ENCODE measurements around the gene MYCBPAP. TPM values are rescaled to one million over a fixed set of nuclear protein-coding genes. Genes with fewer than 3 reads are reported as not detected.
"Not testable (repeated sequence)": the region's sequence is repeated elsewhere in the genome, so short reads cannot be mapped to it uniquely, and the experiment has no call there.

Gene MYCBPAP
- total RNA-seq, 1 experiment from 2014 or later: not detected

DNA sequence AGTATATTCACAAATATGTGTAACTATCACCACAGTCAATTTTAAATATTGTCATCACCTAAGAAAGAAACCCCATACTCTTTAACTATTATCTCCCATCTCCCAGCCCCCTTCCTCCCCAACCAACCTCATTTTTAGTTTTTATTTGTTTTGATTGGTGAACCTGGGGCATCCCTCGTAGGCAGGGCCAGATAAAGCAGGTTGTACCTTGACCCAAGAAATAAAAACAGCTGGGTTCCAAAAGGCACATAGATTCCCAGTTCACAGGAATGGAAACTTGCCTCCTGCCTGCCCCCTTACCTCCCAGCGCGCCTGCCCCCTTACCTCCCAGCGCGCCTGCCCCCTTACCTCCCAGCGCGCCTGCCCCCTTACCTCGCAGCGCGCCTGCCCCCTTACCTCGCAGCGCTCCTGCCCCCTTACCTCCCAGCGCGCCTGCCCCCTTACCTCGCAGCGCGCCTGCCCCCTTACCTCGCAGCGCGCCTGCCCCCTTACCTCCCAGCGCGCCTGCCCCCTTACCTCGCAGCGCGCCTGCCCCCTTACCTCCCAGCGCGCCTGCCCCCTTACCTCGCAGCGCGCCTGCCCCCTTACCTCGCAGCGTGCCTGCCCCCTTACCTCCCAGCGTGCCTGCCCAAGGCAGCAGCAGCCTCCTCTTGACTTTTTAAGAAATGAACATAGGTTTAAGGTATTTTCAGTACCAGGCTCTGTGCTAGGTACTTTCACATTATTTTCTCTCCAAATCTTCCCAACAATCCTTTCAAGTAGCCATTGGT is 32.3 kb upstream of the MYCBPAP start:
- peaks cover 13 to 28% of the 10 kb centered on the region in 2 experiments for H3K4me1 ChIP-seq (ENCODE audit: control insufficient read depth in 1 of 2, insufficient read depth in 2 of 2, low read length in 2 of 2)
- H3K27me3 ChIP-seq (ENCODE audit: insufficient read depth, low read length); H3K9me3 ChIP-seq (ENCODE audit: control insufficient read depth in 1 of 2, insufficient read depth in 1 of 2, low read depth in 1 of 2, low read length in 2 of 2); H3K4me3 ChIP-seq (replicated peaks in 1 of 2; ENCODE audit: low read depth in 1 of 2, low read length in 2 of 2); BruUV-seq (replicated peaks); RAD21 ChIA-PET (ENCODE audit: low non-redundant PET in 1 of 2, low total read pairs in 2 of 2, uncharacterized antibody in 2 of 2, unreplicated experiment in 2 of 2); H3K27ac ChIP-seq (ENCODE audit: low read depth, low read length); ATAC-seq; intact Hi-C loops (cut with micrococcal nuclease); H3K4me2 ChIP-seq (ENCODE audit: low read length); CTCF ChIA-PET; H3K9ac ChIP-seq (ENCODE audit: low read length); H2AFZ ChIP-seq (ENCODE audit: low read depth, low read length, poor library complexity, severe bottlenecking); H4K20me1 ChIP-seq (ENCODE audit: insufficient read depth); H3K36me3 ChIP-seq (ENCODE audit: control insufficient read depth in 1 of 2, insufficient read depth in 2 of 2, low read length in 2 of 2); H3K9me2 ChIP-seq (ENCODE audit: insufficient read depth); DNase-seq (ENCODE audit: low read depth, low spot score): not testable (repeated sequence)
- peaks cover 19% of the 10 kb centered on the region for H3K79me2 ChIP-seq (ENCODE audit: insufficient read depth, low read length)
- POLR2A ChIA-PET: interaction anchor here (0.6 kb wide), 1 partner anchor 231 kb away, joined by 3 read pairs; no protein-coding TSS in a partner anchor

- H2AFZ ChIP-seq (ENCODE audit: low read depth, low read length, poor library complexity, severe bottlenecking): no peak overlapping the region
- DNase-seq (ENCODE audit: low read depth, low spot score) (no peak), ATAC-seq (no peak)
- H3K9me3 ChIP-seq (ENCODE audit: control insufficient read depth in 1 of 2, insufficient read depth in 1 of 2, low read depth in 1 of 2, low read length in 2 of 2): no peaks in the 10 kb centered on the region
- H3K4me3 ChIP-seq (replicated peaks in 1 of 2; ENCODE audit: low read depth in 1 of 2, low read length in 2 of 2): no peak overlapping the region
- no TSS peak for BruUV-seq (replicated peaks)
- H3K9ac ChIP-seq (ENCODE audit: low read length): no peak overlapping the region
- H3K9me2 ChIP-seq (ENCODE audit: insufficient read depth): no peaks in the 10 kb centered on the region
- H3K27ac ChIP-seq (ENCODE audit: low read depth, low read length): no peak overlapping the region
- intact Hi-C loops (cut with micrococcal nuclease): no loop called here
- H3K27me3 ChIP-seq (ENCODE audit: insufficient read depth, low read length): no peaks in the 10 kb centered on the region
- ChIA-PET CTCF (no interaction called here), POLR2A (interaction anchor here (0.6 kb wide), 1 partner anchor 232 kb away, joined by 3 read pairs; no protein-coding TSS in a partner anchor), RAD21 (ENCODE audit: low non-redundant PET in 1 of 2, low total read pairs in 2 of 2, uncharacterized antibody in 2 of 2, unreplicated experiment in 2 of 2) (no interaction called here)
- peaks cover 2 to 9% of the 10 kb centered on the region in 2 experiments; a peak in 2 of 4 replicates for H3K36me3 ChIP-seq (ENCODE audit: control insufficient read depth in 1 of 2, insufficient read depth in 2 of 2, low read length in 2 of 2)
- no peak overlapping the region for H3K4me2 ChIP-seq (ENCODE audit: low read length)
- H4K20me1 ChIP-seq (ENCODE audit: insufficient read depth): no peaks in the 10 kb centered on the region
- peaks cover 19% of the 10 kb centered on the region for H3K79me2 ChIP-seq (ENCODE audit: insufficient read depth, low read length)
- peaks cover 13 to 28% of the 10 kb centered on the region in 2 experiments for H3K4me1 ChIP-seq (ENCODE audit: control insufficient read depth in 1 of 2, insufficient read depth in 2 of 2, low read length in 2 of 2)
- TF ChIP-seq POLR2AphosphoS5 (IDR thresholded peaks at IDR 0.05; ENCODE audit: low read depth, low read length) (no peak; the same call in 1 of the 2 replicates), SRF (IDR thresholded peaks at IDR 0.05; ENCODE audit: low read depth) (no peak), ZNF274 (IDR thresholded peaks at IDR 0.05; ENCODE audit: low read depth, low read length) (no peak), MAX (IDR thresholded peaks at IDR 0.05) (no peak), FOSL1 (IDR thresholded peaks at IDR 0.05; ENCODE audit: low read depth) (no peak), YY1 (IDR thresholded peaks at IDR 0.05; ENCODE audit: extremely low read depth, insufficient replicate concordance, low read depth, low read length) (no peak), ELF1 (IDR thresholded peaks at IDR 0.05; ENCODE audit: borderline replicate concordance, low read depth) (no peak), ZFX (IDR thresholded peaks at IDR 0.05) (no peak), CBX3 (IDR thresholded peaks at IDR 0.05; ENCODE audit: low read depth) (no peak), EGR1 (IDR thresholded peaks at IDR 0.05; ENCODE audit: low read depth) (no peak), EZH2 (IDR thresholded peaks at IDR 0.05) (no peak), SP1 (IDR thresholded peaks at IDR 0.05; ENCODE audit: low read depth) (no peak), CTCF (IDR thresholded peaks at IDR 0.05 in 2 of 3, conservative IDR thresholded peaks at IDR 0.05 in 1 of 3; ENCODE audit: borderline replicate concordance in 1 of 3, insufficient read depth in 1 of 3, low read depth in 2 of 3, low read length in 2 of 3) (no peak), CEBPB (IDR thresholded peaks at IDR 0.05; ENCODE audit: low read depth) (no peak)
- TF ChIP-seq, protein P1, sequence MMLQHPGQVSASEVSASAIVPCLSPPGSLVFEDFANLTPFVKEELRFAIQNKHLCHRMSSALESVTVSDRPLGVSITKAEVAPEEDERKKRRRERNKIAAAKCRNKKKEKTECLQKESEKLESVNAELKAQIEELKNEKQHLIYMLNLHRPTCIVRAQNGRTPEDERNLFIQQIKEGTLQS (IDR thresholded peaks at IDR 0.05): no peak
Observed at GRCh38 chr17:50476545-50477315, 31.5 kb upstream of the MYCBPAP start.
